OCI-LY1 (cell line): ENCODE data around the gene IL22RA2.

Source experiments
- H2AFZ ChIP-seq: fragments of 200-600 bp; sonication (generic), shearing (Covaris generic); 2 replicates; pipeline ENCODE4 v1.6.0; 2014; ENCODE audit warnings: antibody characterized with exemption, mild to moderate bottlenecking, low read length
- H3F3A ChIP-seq: fragments of 200-600 bp; sonication (generic), shearing (Covaris generic); 2 replicates; pipeline ENCODE4 v1.6.0; 2014; ENCODE audit warnings: mild to moderate bottlenecking, antibody characterized with exemption, low read length, moderate library complexity; ENCODE audit not compliant: insufficient read depth
- H3K27ac ChIP-seq: fragments of 200-600 bp; sonication (generic); 2 replicates; pipeline ENCODE4 v1.5.1; 2014; ENCODE audit warnings: low read length, mixed run types, mild to moderate bottlenecking, low read depth; ENCODE audit not compliant: poor library complexity, severe bottlenecking
- H3K27me3 ChIP-seq: fragments of 200-600 bp; sonication (generic); 2 replicates; pipeline ENCODE4 v1.6.0; 2014; ENCODE audit warnings: antibody characterized with exemption, mild to moderate bottlenecking, low read length, moderate library complexity; ENCODE audit not compliant: insufficient read depth
- H3K36me3 ChIP-seq: fragments of 200-600 bp; sonication (generic); 2 replicates; pipeline ENCODE4 v1.6.1; 2014; ENCODE audit warnings: mild to moderate bottlenecking, antibody characterized with exemption, low read length, moderate library complexity, mixed read lengths; ENCODE audit not compliant: insufficient read depth
- H3K4me1 ChIP-seq: fragments of 200-600 bp; sonication (generic); 2 replicates; pipeline ENCODE4 v1.5.1; 2014; ENCODE audit warnings: mild to moderate bottlenecking, low read length, moderate library complexity; ENCODE audit not compliant: insufficient read depth, severe bottlenecking
- H3K4me2 ChIP-seq: fragments of 200-600 bp; sonication (generic), shearing (Covaris generic); 2 replicates; pipeline ENCODE4 v1.6.1; 2014; ENCODE audit warnings: low read length
- H3K4me3 ChIP-seq: fragments of 200-600 bp; sonication (generic); 2 replicates; pipeline ENCODE4 v1.5.1; 2014; ENCODE audit warnings: low read length, low read depth, mild to moderate bottlenecking, mixed read lengths; ENCODE audit not compliant: poor library complexity, severe bottlenecking
- H3K79me2 ChIP-seq: fragments of 200-600 bp; shearing (Covaris generic); 2 replicates; pipeline ENCODE4 v1.6.1; 2016; ENCODE audit warnings: mixed run types, low read length, mixed read lengths; ENCODE audit not compliant: insufficient read depth
- H3K9ac ChIP-seq: fragments of 200-600 bp; sonication (generic), shearing (Covaris generic); 2 replicates; pipeline ENCODE4 v1.6.1; 2014; ENCODE audit warnings: mild to moderate bottlenecking, low read length, mixed read lengths
- H3K9me2 ChIP-seq: fragments of 200-600 bp; sonication (generic), shearing (Covaris generic); 2 replicates; pipeline ENCODE4 v1.6.1; 2014; ENCODE audit warnings: low read depth, mild to moderate bottlenecking, low read length, mixed read lengths
- H3K9me3 ChIP-seq: fragments of 200-600 bp; shearing (Covaris generic); 2 replicates; pipeline ENCODE4 v1.6.1; 2014; ENCODE audit warnings: low read length, mixed read lengths
- H4K20me1 ChIP-seq: fragments of 200-600 bp; sonication (generic), shearing (Covaris generic); 2 replicates; pipeline ENCODE4 v1.6.0; 2016; ENCODE audit warnings: mild to moderate bottlenecking, low read length; ENCODE audit not compliant: insufficient read depth
- EZH2 ChIP-seq: fragments of 200-600 bp; sonication (generic), shearing (Covaris generic); IDR thresholded peaks from 2 replicates; pipeline ENCODE4 v1.8.0; 2017; ENCODE audit warnings: borderline replicate concordance, mixed run types, mild to moderate bottlenecking, antibody characterized with exemption, low read length, moderate library complexity, mixed read lengths
- TF ChIP-seq, protein P1 (sequence below): fragments of 200-600 bp; sonication (generic), shearing (Covaris generic); IDR thresholded peaks from 2 replicates; pipeline ENCODE4 v1.5.1; 2017; ENCODE audit warnings: mild to moderate bottlenecking, antibody characterized with exemption, low read length, moderate library complexity, mixed read lengths

IL22RA2 gene

DNA sequence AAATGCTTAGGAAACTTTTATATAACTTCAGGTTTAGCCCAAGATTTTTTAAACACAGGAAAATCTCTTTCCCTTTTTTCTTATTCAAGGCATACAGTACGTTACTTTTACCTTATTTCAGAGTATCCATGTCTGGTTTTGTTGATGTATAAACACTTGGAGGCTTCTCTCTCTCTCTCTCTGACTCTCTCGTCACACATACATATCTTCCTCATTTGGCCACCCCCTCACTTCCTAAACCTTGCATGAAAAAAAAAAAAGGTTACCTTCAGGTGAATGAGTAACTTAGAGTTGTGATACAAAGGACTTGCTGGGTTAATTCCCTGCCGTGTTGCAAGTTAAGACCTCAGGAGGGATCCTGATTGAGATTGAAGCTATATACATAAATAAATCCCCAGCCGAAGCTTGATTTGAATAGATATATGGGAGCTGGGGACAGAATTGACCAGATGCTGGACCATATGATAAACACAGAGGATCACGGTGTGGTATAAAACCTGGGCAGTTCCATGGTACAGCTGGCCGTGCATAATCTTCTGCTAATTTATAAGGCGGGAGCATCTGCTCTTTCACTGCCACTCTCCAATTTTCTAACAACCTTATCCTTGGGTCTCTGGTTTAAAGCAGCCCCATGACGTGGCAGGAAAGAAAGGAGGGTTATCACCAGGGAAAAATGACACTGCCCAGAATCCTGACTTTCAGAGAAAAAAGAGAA is 73.6 kb downstream of the IL22RA2 start:
- Histone ChIP-seq H3K9ac (no peak overlapping the region), H3K4me3 (no peak overlapping the region), H3K9me2 (no peaks in the 10 kb centered on the region), H3K36me3 (no peaks in the 10 kb centered on the region), H3K27ac (no peak overlapping the region), H4K20me1 (no peaks in the 10 kb centered on the region), H2AFZ (no peak overlapping the region), H3K27me3 (no peaks in the 10 kb centered on the region), H3K4me1 (peaks cover 12% of the 10 kb centered on the region), H3K9me3 (no peaks in the 10 kb centered on the region), H3K4me2 (no peak overlapping the region), H3K79me2 (no peaks in the 10 kb centered on the region), H3F3A (no peaks in the 10 kb centered on the region)
- TF ChIP-seq EZH2: no peak
- TF ChIP-seq, protein P1, sequence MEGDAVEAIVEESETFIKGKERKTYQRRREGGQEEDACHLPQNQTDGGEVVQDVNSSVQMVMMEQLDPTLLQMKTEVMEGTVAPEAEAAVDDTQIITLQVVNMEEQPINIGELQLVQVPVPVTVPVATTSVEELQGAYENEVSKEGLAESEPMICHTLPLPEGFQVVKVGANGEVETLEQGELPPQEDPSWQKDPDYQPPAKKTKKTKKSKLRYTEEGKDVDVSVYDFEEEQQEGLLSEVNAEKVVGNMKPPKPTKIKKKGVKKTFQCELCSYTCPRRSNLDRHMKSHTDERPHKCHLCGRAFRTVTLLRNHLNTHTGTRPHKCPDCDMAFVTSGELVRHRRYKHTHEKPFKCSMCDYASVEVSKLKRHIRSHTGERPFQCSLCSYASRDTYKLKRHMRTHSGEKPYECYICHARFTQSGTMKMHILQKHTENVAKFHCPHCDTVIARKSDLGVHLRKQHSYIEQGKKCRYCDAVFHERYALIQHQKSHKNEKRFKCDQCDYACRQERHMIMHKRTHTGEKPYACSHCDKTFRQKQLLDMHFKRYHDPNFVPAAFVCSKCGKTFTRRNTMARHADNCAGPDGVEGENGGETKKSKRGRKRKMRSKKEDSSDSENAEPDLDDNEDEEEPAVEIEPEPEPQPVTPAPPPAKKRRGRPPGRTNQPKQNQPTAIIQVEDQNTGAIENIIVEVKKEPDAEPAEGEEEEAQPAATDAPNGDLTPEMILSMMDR: no peak

DNA sequence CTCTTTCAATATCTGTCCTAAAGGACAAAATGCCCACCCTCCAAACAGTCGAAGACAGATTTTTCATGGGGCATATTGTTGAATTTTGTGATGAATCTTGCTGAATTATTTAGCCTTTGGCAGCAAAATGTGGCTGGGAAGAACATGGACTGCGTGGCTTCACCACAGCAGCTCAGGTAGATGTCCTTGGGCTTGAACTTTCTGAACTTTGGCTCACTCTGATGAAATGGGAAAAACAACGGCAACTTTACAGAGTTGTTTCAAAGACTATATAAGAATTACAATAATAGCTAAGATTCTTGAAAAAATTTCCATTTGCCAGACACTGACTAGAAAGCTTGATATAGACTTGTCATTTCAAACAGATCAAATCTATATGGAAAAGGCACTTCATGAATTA is 75.9 kb downstream of the IL22RA2 start:
- Histone ChIP-seq H2AFZ (no peak overlapping the region), H3K4me1 (peaks cover 11% of the 10 kb centered on the region), H3K9ac (no peak overlapping the region), H3K27ac (no peak overlapping the region), H3K4me2 (no peak overlapping the region), H4K20me1 (no peaks in the 10 kb centered on the region), H3K9me3 (no peaks in the 10 kb centered on the region), H3K4me3 (no peak overlapping the region), H3K27me3 (no peaks in the 10 kb centered on the region), H3F3A (no peaks in the 10 kb centered on the region), H3K36me3 (no peaks in the 10 kb centered on the region), H3K9me2 (no peaks in the 10 kb centered on the region), H3K79me2 (no peaks in the 10 kb centered on the region)
- TF ChIP-seq EZH2: no peak
- TF ChIP-seq, protein P1: no peak

DNA sequence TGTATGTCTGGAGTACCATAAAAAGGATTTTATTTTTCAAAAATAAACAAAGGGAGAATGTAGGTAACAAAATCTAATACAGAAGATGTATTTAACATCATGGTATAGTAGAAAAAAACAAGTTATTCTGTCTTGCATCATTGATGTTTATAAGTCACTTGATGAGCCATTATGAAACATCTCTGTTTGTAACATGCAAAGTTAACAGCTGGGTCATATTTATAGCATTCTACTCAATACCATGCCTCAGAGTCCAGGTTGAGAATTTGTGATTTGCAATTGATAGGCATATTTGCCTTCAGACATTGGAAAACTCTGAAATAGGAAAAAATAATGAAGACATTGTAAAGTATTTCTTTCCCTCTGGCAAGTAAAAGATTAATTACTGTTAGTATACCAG is 76.4 kb downstream of the IL22RA2 start:
- TF ChIP-seq EZH2: no peak
- TF ChIP-seq, protein P1: no peak
- Histone ChIP-seq H3K36me3 (no peaks in the 10 kb centered on the region), H3K4me1 (peaks cover 9% of the 10 kb centered on the region), H3K9me2 (no peaks in the 10 kb centered on the region), H3K4me2 (no peak overlapping the region), H3K27ac (no peak overlapping the region), H3K79me2 (no peaks in the 10 kb centered on the region), H3K9me3 (no peaks in the 10 kb centered on the region), H2AFZ (no peak overlapping the region), H3K9ac (no peak overlapping the region), H4K20me1 (no peaks in the 10 kb centered on the region), H3K4me3 (no peak overlapping the region), H3F3A (no peaks in the 10 kb centered on the region), H3K27me3 (no peaks in the 10 kb centered on the region)
